K562 treated with DMSO at 1 percent for 4 hours (cell line): ENCODE data around the gene CDH9. TPM values are rescaled to one million over a fixed set of nuclear protein-coding genes. Genes with fewer than 3 reads are reported as not detected.

Experiments
- total RNA-seq: library from RNA; unstranded; fragments of 300-600 nt; gene quantifications from 2 replicates; pipeline ENCODE4 v1.2.3, GENCODE V29; 2022; ENCODE audit not compliant: insufficient read depth

CDH9 gene
- not detected in 2 replicates for total RNA-seq

GRCh38 chr5:27038476-27038875, at the start of gene CDH9:
Gene CDH9 (minus strand): TSS chr5:27038586. CDS start chr5:26988333, 50,253 bp downstream.

